Right lobe of liver (tissue), 6 donors: Measurements from ENCODE around the gene NDUFAF5. TPM values are rescaled to one million over a fixed set of nuclear protein-coding genes. Genes with fewer than 3 reads are reported as not detected.
A peak's percentile ranks its signal among the peaks of the same experiment; 100 is the strongest.

ENCODE experiments used
- ATAC-seq, 4 donors: fragments of 200-7000 bp; cut with Tn5 transposase; one replicate each; pipeline ENCODE4 v1.9.1; 2020; ENCODE audit warnings: mild to moderate bottlenecking in 4 of 4, moderate library complexity in 4 of 4
- DNase-seq, 3 donors: peaks; one replicate each; pipeline ENCODE4 v3.0.0-alpha.2; 2020
- H3K27ac ChIP-seq, 3 donors: fragments of 200-600 bp; one replicate each; pipeline ENCODE4 v1.8.0; 2022
- H3K27me3 ChIP-seq, 2 donors: fragments of 200-600 bp; one replicate each; pipeline ENCODE4 v1.8.0; 2022
- H3K36me3 ChIP-seq, 4 donors: fragments of 200-600 bp; sonication (generic) in 1 of 4; one replicate each; pipeline versions ENCODE4 v1.5.1 to v1.8.0; 2017 to 2022; ENCODE audit warnings: control low read depth in 1 of 4
- H3K4me1 ChIP-seq, 4 donors: fragments of 200-600 bp; sonication (generic) in 1 of 4; one replicate each; pipeline versions ENCODE4 v1.5.1 to v1.8.0; 2017 to 2022; ENCODE audit warnings: control low read depth in 1 of 4
- H3K4me3 ChIP-seq, 3 donors: fragments of 200-600 bp; one replicate each; pipeline ENCODE4 v1.8.0; 2022
- H3K9me3 ChIP-seq, 4 donors: fragments of 200-600 bp; sonication (generic) in 1 of 4; one replicate each; pipeline versions ENCODE4 v1.5.1 to v1.8.0; 2017 to 2022; ENCODE audit warnings: control low read depth in 1 of 4
- POLR2A ChIP-seq: fragments of 450-650 bp; IDR thresholded peaks from one replicate; pipeline ENCODE4 v1.6.1; 2017; ENCODE audit warnings: antibody characterized with exemption, mild to moderate bottlenecking
- WGBS: methylation state at CpG from one replicate; pipeline ENCODE4 v1.1.6; 2018; ENCODE audit warnings: low coverage, low lambda C conversion rate; ENCODE audit not compliant: insufficient coverage; ENCODE audit errors: missing lambda C conversion rate; 5-methylcytosine and 5-hydroxymethylcytosine counted together
- intact Hi-C, 2 donors: fragments of 100-400 bp; cut with DNase I; formaldehyde crosslinking; loops; one replicate each; pipeline versions ENCODE4 v1.11.2 to v1.14.1; 2022
- total RNA-seq, 6 experiments: library from RNA; depleted of rRNA in 2 of 6; stranded (reverse); fragments of >200 nt in 2 of 6; fragmentation: NEBNext Ultra II Directional in 3 of 6; extraction: Animal tissue kit (Norgen Biotek cat#: 25700) in 3 of 6; gene quantifications; one replicate each; pipeline versions ENCODE4 v1.1.0 to v1.2.4, GENCODE V29; 2016 to 2023
- TF ChIP-seq, protein P1 (sequence below), 4 donors: fragments of 200-600 bp in 3 of 4; fragments of 450-650 bp in 1 of 4; IDR thresholded peaks; one replicate each; pipeline versions ENCODE4 v1.5.1 to v1.8.0; 2016 to 2022; ENCODE audit warnings: antibody characterized with exemption in 4 of 4, mild to moderate bottlenecking in 2 of 4
- donor health status: DM: no; HTN: yes; CAD: no.
- donor health status: DM: no; HTN: no; CAD: no.
- donor health status: DM: no; HTN: no; CAD: no.
- donor health status: DM: no; HTN: yes; CAD: no.
- donor health status: DM: no; HTN: yes; CAD: no.

NDUFAF5 gene
- total RNA-seq, 6 experiments from 2014 or later = 9.8 to 15.9 (median 11.7) TPM

DNA sequence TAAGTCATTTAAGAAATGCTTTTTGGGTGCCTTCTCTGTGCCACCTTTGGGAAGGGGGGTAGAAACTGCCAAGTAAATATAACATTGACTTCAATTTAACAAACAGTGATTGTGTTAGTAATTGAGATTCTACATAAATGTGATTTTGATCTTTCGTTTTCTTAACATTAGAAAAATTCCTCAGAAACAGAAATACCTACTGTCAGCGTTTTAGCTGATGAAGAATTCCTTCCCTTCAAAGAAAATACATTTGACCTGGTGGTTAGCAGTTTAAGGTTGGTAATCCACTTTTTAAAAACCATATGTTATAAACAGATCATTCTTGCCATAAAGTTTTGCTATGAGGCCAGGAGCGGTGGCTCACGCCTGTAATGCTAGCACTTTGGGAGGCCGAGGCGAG, 9.8 kb downstream of the NDUFAF5 start:
- Histone ChIP-seq H3K27ac (no peak overlapping the region), H3K27me3 (no peaks in the 10 kb centered on the region), H3K9me3 (no peaks in the 10 kb centered on the region), H3K36me3 (peaks cover 0 to 56% (median 23%) of the 10 kb centered on the region in 4 donors), H3K4me3 (no peak overlapping the region), H3K4me1 (peaks cover 0 to 11% (median under 1%) of the 10 kb centered on the region in 4 donors)
- 95% methylated on average over 6 of the region's 6 CpGs for WGBS
- no peak for TF ChIP-seq POLR2A
- TF ChIP-seq, protein P1, sequence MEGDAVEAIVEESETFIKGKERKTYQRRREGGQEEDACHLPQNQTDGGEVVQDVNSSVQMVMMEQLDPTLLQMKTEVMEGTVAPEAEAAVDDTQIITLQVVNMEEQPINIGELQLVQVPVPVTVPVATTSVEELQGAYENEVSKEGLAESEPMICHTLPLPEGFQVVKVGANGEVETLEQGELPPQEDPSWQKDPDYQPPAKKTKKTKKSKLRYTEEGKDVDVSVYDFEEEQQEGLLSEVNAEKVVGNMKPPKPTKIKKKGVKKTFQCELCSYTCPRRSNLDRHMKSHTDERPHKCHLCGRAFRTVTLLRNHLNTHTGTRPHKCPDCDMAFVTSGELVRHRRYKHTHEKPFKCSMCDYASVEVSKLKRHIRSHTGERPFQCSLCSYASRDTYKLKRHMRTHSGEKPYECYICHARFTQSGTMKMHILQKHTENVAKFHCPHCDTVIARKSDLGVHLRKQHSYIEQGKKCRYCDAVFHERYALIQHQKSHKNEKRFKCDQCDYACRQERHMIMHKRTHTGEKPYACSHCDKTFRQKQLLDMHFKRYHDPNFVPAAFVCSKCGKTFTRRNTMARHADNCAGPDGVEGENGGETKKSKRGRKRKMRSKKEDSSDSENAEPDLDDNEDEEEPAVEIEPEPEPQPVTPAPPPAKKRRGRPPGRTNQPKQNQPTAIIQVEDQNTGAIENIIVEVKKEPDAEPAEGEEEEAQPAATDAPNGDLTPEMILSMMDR (IDR thresholded peaks at IDR 0.05) = no peak
- no peak for DNase-seq
- intact Hi-C loops = no loop called here
- ATAC-seq = no peak

DNA sequence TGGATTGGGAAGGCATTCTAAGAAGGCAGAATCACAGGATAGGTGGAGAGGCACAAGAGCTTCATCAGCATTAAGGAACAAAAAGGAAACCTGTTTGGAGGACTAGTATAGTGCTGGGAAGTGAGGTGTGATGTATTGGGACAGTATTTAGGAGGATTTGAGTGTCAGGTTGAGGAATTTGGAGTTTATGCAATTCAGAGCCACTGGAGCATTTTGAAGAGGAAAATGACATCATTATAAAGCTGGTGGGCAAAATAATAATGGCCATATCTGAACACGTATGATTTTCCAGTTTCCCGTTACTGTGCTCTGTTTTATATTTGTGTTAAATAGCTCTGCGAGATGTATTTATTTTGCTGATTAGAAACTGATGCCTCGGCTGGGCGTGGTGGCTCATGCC, 14.2 kb downstream of the NDUFAF5 start:
- Histone ChIP-seq H3K4me3 (no peak overlapping the region), H3K36me3 (peaks cover 0 to 67% (median 26%) of the 10 kb centered on the region in 4 donors), H3K9me3 (no peaks in the 10 kb centered on the region), H3K27ac (no peak overlapping the region), H3K4me1 (peaks cover 0 to 18% (median 4%) of the 10 kb centered on the region in 4 donors), H3K27me3 (no peaks in the 10 kb centered on the region)
- WGBS = 82% methylated on average over 5 of the region's 5 CpGs
- ATAC-seq (no peak), DNase-seq (no peak)
- no peak for TF ChIP-seq POLR2A
- TF ChIP-seq, protein P1 (IDR thresholded peaks at IDR 0.05) = no peak
- intact Hi-C loops = no loop called here

DNA sequence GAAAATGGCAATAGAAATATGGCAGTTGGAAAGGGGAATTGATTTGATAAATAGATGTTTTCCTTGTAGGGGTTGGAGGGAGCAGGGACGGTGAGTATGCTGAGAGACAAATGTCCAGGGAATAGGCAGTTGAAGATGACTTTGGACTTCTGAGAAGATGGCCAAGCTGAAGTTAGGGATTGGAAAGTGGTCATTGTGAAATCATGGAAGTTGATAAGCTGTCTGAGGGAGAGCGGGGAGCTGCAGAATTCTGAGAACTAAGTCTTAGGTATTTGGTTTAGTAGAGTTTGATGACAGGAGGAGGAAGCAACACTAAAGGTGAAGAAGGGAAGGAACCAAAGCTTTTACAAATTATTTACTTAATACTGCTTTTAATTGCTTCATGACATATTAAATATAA, 15.1 kb downstream of the NDUFAF5 start:
- intact Hi-C loops = no loop called here

DNA sequence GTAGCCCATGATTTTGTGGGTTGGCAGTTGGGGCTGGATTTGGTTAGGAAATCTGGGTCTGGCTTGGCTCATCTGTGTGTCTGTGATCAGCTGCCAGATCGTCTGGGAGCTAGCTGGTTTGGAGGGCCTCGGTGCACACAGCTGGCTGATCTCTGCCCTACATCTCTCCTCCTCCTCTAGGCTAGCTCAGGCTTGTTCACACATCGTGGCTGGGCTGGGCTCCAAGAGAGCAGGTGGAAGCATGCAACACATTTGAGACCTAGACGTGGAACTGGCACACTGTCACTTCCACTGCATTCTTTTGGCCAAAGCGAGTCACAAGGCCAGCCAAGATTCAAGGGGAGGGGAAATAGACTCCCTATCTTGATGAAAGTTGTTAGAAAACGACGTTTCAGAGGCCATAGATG, 15.9 kb downstream of the NDUFAF5 start:
- ATAC-seq (peak; percentile 98 to 100 (median 99)), DNase-seq (peak; percentile 94 to 98 (median 98))
- intact Hi-C loops = no loop called here
- Histone ChIP-seq H3K36me3 (peaks cover 0 to 61% (median 21%) of the 10 kb centered on the region in 4 donors), H3K4me3 (no peak overlapping the region), H3K4me1 (peaks cover 0 to 18% (median 4%) of the 10 kb centered on the region in 4 donors), H3K27ac (peak overlapping the region in 2 of 3 donors; percentile 9 to 35), H3K9me3 (no peaks in the 10 kb centered on the region), H3K27me3 (no peaks in the 10 kb centered on the region)
- whole genome bisulfite sequencing = 16% methylated on average over 7 of the region's 7 CpGs
- TF ChIP-seq, protein P1 (IDR thresholded peaks at IDR 0.05) = no peak
- no peak for TF ChIP-seq POLR2A

More for the DNA sequence above, 15.1 kb downstream of the NDUFAF5 start:
- TF ChIP-seq POLR2A = no peak
- TF ChIP-seq, protein P1 (IDR thresholded peaks at IDR 0.05) = no peak
- H3K27ac ChIP-seq = peak overlapping the region in 2 of 3 donors; percentile 9 to 35
- H3K9me3 ChIP-seq = no peaks in the 10 kb centered on the region
- H3K36me3 ChIP-seq = peaks cover 0 to 67% (median 20%) of the 10 kb centered on the region in 4 donors
- H3K4me3 ChIP-seq = no peak overlapping the region
- ATAC-seq (peak in 3 of 4 donors; percentile 11 to 51 (median 36)), DNase-seq (no peak)
- peaks cover 0 to 18% (median 4%) of the 10 kb centered on the region in 4 donors for H3K4me1 ChIP-seq
- no peaks in the 10 kb centered on the region for H3K27me3 ChIP-seq
- 51% methylated on average over 2 of the region's 2 CpGs for WGBS
